DMS114 treated with DMSO at 0.1 percent for 48 hours (cell line): Measurements from ENCODE around the gene OLFM1.
"Not testable (repeated sequence)": the region's sequence is repeated elsewhere in the genome, so short reads cannot be mapped to it uniquely, and the experiment has no call there.

Experiments
- DNase-seq: peaks from one replicate; lab custom pipeline; 2025; ENCODE audit not compliant: unreplicated experiment; lab: John Stamatoyannopoulos, UW

Gene OLFM1

GRCh38 chr9:135056541-135056940, 30.9 kb upstream of the OLFM1 start:
- DNase-seq = no peak

- DNase-seq = no peak
Observed at GRCh38 chr9:135060461-135061116, 26.9 kb upstream of the OLFM1 start.

- no peak for DNase-seq
Observed at GRCh38 chr9:135061441-135061840, 26.0 kb upstream of the OLFM1 start.

- no peak for DNase-seq
Observed at GRCh38 chr9:135062254-135062653, 25.2 kb upstream of the OLFM1 start.

GRCh38 chr9:135063466-135063865, 24.0 kb upstream of the OLFM1 start:
- DNase-seq = not testable (repeated sequence)

GRCh38 chr9:135063888-135064287, 23.6 kb upstream of the OLFM1 start:
- not testable (repeated sequence) for DNase-seq

- DNase-seq = no peak
Observed at GRCh38 chr9:135065151-135065550, 22.3 kb upstream of the OLFM1 start.

GRCh38 chr9:135065804-135066203, 21.7 kb upstream of the OLFM1 start:
- DNase-seq = no peak

- no peak for DNase-seq
Observed at GRCh38 chr9:135066291-135066690, 21.2 kb upstream of the OLFM1 start.

- DNase-seq = no peak
Observed at GRCh38 chr9:135067096-135067710, 20.3 kb upstream of the OLFM1 start.

- DNase-seq = no peak
Observed at GRCh38 chr9:135068776-135069415, 18.6 kb upstream of the OLFM1 start.

GRCh38 chr9:135069558-135070197, 17.8 kb upstream of the OLFM1 start:
- DNase-seq = no peak

GRCh38 chr9:135070198-135070951, 17.1 kb upstream of the OLFM1 start:
- no peak for DNase-seq

GRCh38 chr9:135070964-135071735, 16.3 kb upstream of the OLFM1 start:
- DNase-seq = no peak

- no peak for DNase-seq
Observed at GRCh38 chr9:135073081-135073740, 14.3 kb upstream of the OLFM1 start.

GRCh38 chr9:135073741-135074305, 13.6 kb upstream of the OLFM1 start:
- DNase-seq = no peak

GRCh38 chr9:135074354-135075233, 12.9 kb upstream of the OLFM1 start:
- no peak for DNase-seq

- peak; percentile 65 for DNase-seq
Observed at GRCh38 chr9:135075234-135076142, 12.0 kb upstream of the OLFM1 start.
